H9 (cell line): Measurements from ENCODE around the gene TMEM97. TPM values are rescaled to one million over a fixed set of nuclear protein-coding genes. Genes with fewer than 3 reads are reported as not detected.

Source experiments
- DNase-seq: peaks from one replicate; pipeline ENCODE4 v3.0.0-alpha.2; 2017
- H2AFZ ChIP-seq: one replicate; pipeline ENCODE4 v1.6.1; 2013; ENCODE audit warnings: mild to moderate bottlenecking, low read length, control low read depth, moderate library complexity
- H2AK5ac ChIP-seq: 2 replicates; pipeline ENCODE4 v1.6.1; 2013; ENCODE audit warnings: low read length, control low read depth, mixed read lengths; ENCODE audit not compliant: insufficient read length
- H2BK120ac ChIP-seq: one replicate; pipeline ENCODE4 v1.6.1; 2013; ENCODE audit warnings: low read depth, mild to moderate bottlenecking, low read length, control low read depth, inconsistent platforms; ENCODE audit not compliant: poor library complexity, severe bottlenecking
- H2BK12ac ChIP-seq: 2 replicates; pipeline ENCODE4 v1.6.1; 2013; ENCODE audit warnings: low read length, control low read depth, mixed read lengths, low read depth; ENCODE audit not compliant: insufficient read length
- H2BK15ac ChIP-seq: 2 replicates; pipeline ENCODE4 v1.6.1; 2013; ENCODE audit warnings: low read depth, low read length, control low read depth
- H2BK20ac ChIP-seq: one replicate; pipeline ENCODE4 v1.6.1; 2013; ENCODE audit warnings: low read depth, mild to moderate bottlenecking, low read length, control low read depth, inconsistent platforms; ENCODE audit not compliant: poor library complexity, severe bottlenecking
- H2BK5ac ChIP-seq: 2 replicates; pipeline ENCODE4 v1.6.1; 2013; ENCODE audit warnings: low read length, control low read depth, mixed read lengths; ENCODE audit not compliant: insufficient read length
- H3K14ac ChIP-seq: 2 replicates; pipeline ENCODE4 v1.6.1; 2013; ENCODE audit warnings: low read length, control low read depth; ENCODE audit not compliant: insufficient read depth
- H3K18ac ChIP-seq: 2 replicates; pipeline ENCODE4 v1.6.1; 2013; ENCODE audit warnings: low read depth, mild to moderate bottlenecking, mixed read lengths, low read length, control low read depth; ENCODE audit not compliant: insufficient read length
- H3K23ac ChIP-seq: 2 replicates; pipeline ENCODE4 v1.6.1; 2013; ENCODE audit warnings: low read length, control low read depth, mixed read lengths, low read depth; ENCODE audit not compliant: insufficient read length
- H3K23me2 ChIP-seq: 2 replicates; pipeline ENCODE4 v1.6.1; 2013; ENCODE audit warnings: low read depth, mild to moderate bottlenecking, mixed read lengths, low read length, control low read depth; ENCODE audit not compliant: insufficient read length, poor library complexity, severe bottlenecking
- H3K27ac ChIP-seq: 2 replicates; pipeline ENCODE4 v1.5.1; 2013; ENCODE audit warnings: low read length, control low read depth, mixed read lengths, low read depth; ENCODE audit not compliant: insufficient read length
- H3K27me3 ChIP-seq: 2 replicates; pipeline ENCODE4 v1.6.1; 2013; ENCODE audit warnings: low read length, control low read depth, inconsistent platforms; ENCODE audit not compliant: insufficient read depth
- H3K4ac ChIP-seq: 2 replicates; pipeline ENCODE4 v1.6.1; 2013; ENCODE audit warnings: low read depth, mild to moderate bottlenecking, control low read depth, inconsistent platforms, low read length, moderate library complexity
- H3K4me1 ChIP-seq: 2 replicates; pipeline ENCODE4 v1.6.1; 2013; ENCODE audit warnings: low read length, control low read depth, inconsistent platforms; ENCODE audit not compliant: insufficient read depth
- H3K4me2 ChIP-seq: 2 replicates; pipeline ENCODE4 v1.6.1; 2013; ENCODE audit warnings: low read length, control low read depth, mixed read lengths; ENCODE audit not compliant: insufficient read length, insufficient read depth
- H3K56ac ChIP-seq: 2 replicates; pipeline ENCODE4 v1.6.1; 2013; ENCODE audit warnings: low read depth, mild to moderate bottlenecking, mixed read lengths, low read length, control low read depth; ENCODE audit not compliant: insufficient read length
- H3K79me1 ChIP-seq: 2 replicates; pipeline ENCODE4 v1.6.1; 2013; ENCODE audit warnings: low read depth, mild to moderate bottlenecking, moderate library complexity, low read length, control low read depth, inconsistent platforms; ENCODE audit not compliant: insufficient read depth, poor library complexity, severe bottlenecking
- H3K79me2 ChIP-seq: 2 replicates; pipeline ENCODE4 v1.6.1; 2013; ENCODE audit warnings: low read length, control low read depth, inconsistent platforms; ENCODE audit not compliant: insufficient read depth
- H3K9ac ChIP-seq: 2 replicates; pipeline ENCODE4 v1.6.1; 2013; ENCODE audit warnings: low read length, control low read depth, mixed read lengths; ENCODE audit not compliant: insufficient read length; ENCODE audit errors: extremely low read depth
- H3K9me3 ChIP-seq: one replicate; pipeline ENCODE4 v1.6.1; 2013; ENCODE audit warnings: low read depth, low read length, inconsistent platforms; ENCODE audit not compliant: control insufficient read depth
- H3T11ph ChIP-seq: one replicate; pipeline ENCODE4 v1.6.1; 2013; ENCODE audit warnings: mild to moderate bottlenecking, low read length, control low read depth, inconsistent platforms
- H4K20me1 ChIP-seq: one replicate; pipeline ENCODE4 v1.6.1; 2013; ENCODE audit not compliant: control insufficient read depth, insufficient read length, insufficient read depth
- H4K5ac ChIP-seq: 2 replicates; pipeline ENCODE4 v1.6.1; 2013; ENCODE audit warnings: low read depth, mild to moderate bottlenecking, mixed read lengths, low read length, control low read depth; ENCODE audit not compliant: insufficient read length
- H4K8ac ChIP-seq: replicated peaks from 2 replicates; pipeline ENCODE4 v1.6.1; 2013; ENCODE audit warnings: low read length, control low read depth, mixed read lengths, low read depth; ENCODE audit not compliant: insufficient read length
- H4K91ac ChIP-seq: 2 replicates; pipeline ENCODE4 v1.6.1; 2013; ENCODE audit warnings: low read depth, mild to moderate bottlenecking, moderate library complexity, mixed read lengths, low read length, control low read depth; ENCODE audit not compliant: insufficient read length
- H3K27ac Mint-ChIP-seq, 3 experiments: 2 replicates in 2 of 3; 3 replicates in 1 of 3; pipeline ENCODE4 v1.8.0; 2020 to 2021; ENCODE audit warnings: mixed read lengths in 3 of 3, mild to moderate bottlenecking in 1 of 3, moderate library complexity in 1 of 3
- H3K27me3 Mint-ChIP-seq: 2 replicates; pipeline ENCODE4 v1.8.0; 2021; ENCODE audit warnings: low read depth, mild to moderate bottlenecking, moderate library complexity, mixed read lengths
- H3K36me3 Mint-ChIP-seq, 3 experiments: 2 replicates in 2 of 3; 3 replicates in 1 of 3; pipeline ENCODE4 v1.8.0; 2020 to 2021; ENCODE audit warnings: low read depth in 3 of 3, mixed read lengths in 3 of 3; ENCODE audit not compliant: insufficient read depth in 1 of 3
- H3K4me1 Mint-ChIP-seq, 2 experiments: 2 replicates each; pipeline ENCODE4 v1.8.0; 2020; ENCODE audit warnings: mixed read lengths in 2 of 2
- H3K4me3 Mint-ChIP-seq, 2 experiments: 2 replicates in 1 of 2; 3 replicates in 1 of 2; pipeline ENCODE4 v1.8.0; 2020 to 2021; ENCODE audit warnings: mild to moderate bottlenecking in 2 of 2, mixed read lengths in 2 of 2, moderate library complexity in 1 of 2
- H3K9me3 Mint-ChIP-seq, 2 experiments: 2 replicates in 1 of 2; 3 replicates in 1 of 2; pipeline ENCODE4 v1.8.0; 2020; ENCODE audit warnings: mild to moderate bottlenecking in 2 of 2, mixed read lengths in 2 of 2, moderate library complexity in 1 of 2
- CTCF ChIP-seq: fragments of 200-600 bp; sonication (generic); conservative IDR thresholded peaks from 3 replicates; pipeline ENCODE4 v1.8.0; 2021; ENCODE audit warnings: antibody characterized with exemption, mild to moderate bottlenecking
- WGBS: extraction: QIAGEN DNeasy Blood & Tissue Kit; methylation state at CpG from one replicate; pipeline ENCODE4 v1.1.7; 2013; ENCODE audit warnings: missing lambda C conversion rate, low lambda C conversion rate, mixed read lengths; ENCODE audit not compliant: insufficient read length; ENCODE audit errors: extremely low coverage; 5-methylcytosine and 5-hydroxymethylcytosine counted together
- total RNA-seq: library from RNA; stranded (reverse); gene quantifications from 2 replicates; pipeline ENCODE4 v1.2.1, GENCODE V29; 2021

Gene TMEM97
- total RNA-seq, 1 experiment from 2014 or later, result 116 TPM

GRCh38 chr17:28369684-28370034, 50.7 kb downstream of the TMEM97 start:
- Histone ChIP-seq H2BK120ac (no peak overlapping the region), H3K9ac (no peak overlapping the region), H4K8ac (no peak overlapping the region), H3K27ac (no peak overlapping the region), H4K20me1 (peaks cover 2% of the 10 kb centered on the region), H4K91ac (no peak overlapping the region), H2BK12ac (no peak overlapping the region), H3K14ac (no peak overlapping the region), H3K4ac (no peak overlapping the region), H3T11ph (no peak overlapping the region), H3K56ac (no peak overlapping the region), H3K9me3 (no peaks in the 10 kb centered on the region), H3K79me2 (no peaks in the 10 kb centered on the region), H3K18ac (no peak overlapping the region), H3K27me3 (peaks cover 12% of the 10 kb centered on the region; the same call in 1 of the 2 replicates), H2BK5ac (no peak overlapping the region), H3K23me2 (peaks cover 10% of the 10 kb centered on the region), H2BK20ac (no peak overlapping the region), H3K79me1 (no peaks in the 10 kb centered on the region), H3K23ac (no peak overlapping the region), H2AFZ (no peak overlapping the region), H3K4me1 (peaks cover 2% of the 10 kb centered on the region; the same call in 1 of the 2 replicates), H3K4me2 (no peak overlapping the region), H4K5ac (no peak overlapping the region), H2AK5ac (no peak overlapping the region), H2BK15ac (no peak overlapping the region)
- no CpG with 5 or more reads among the region's 10 CpGs for WGBS
- H3K36me3 Mint-ChIP-seq, result peaks cover 0 to 6% (median 2%) of the 10 kb centered on the region in 3 experiments; a peak in 3 of 7 replicates
- no peak overlapping the region for H3K4me3 Mint-ChIP-seq
- H3K4me1 Mint-ChIP-seq, result peaks cover 14 to 21% of the 10 kb centered on the region in 2 experiments
- peak; percentile 53 for DNase-seq
- H3K27me3 Mint-ChIP-seq, result peaks cover 27% of the 10 kb centered on the region
- no peaks in the 10 kb centered on the region; a peak in 2 of 5 replicates for H3K9me3 Mint-ChIP-seq
- no peak for TF ChIP-seq CTCF
- H3K27ac Mint-ChIP-seq, result no peak overlapping the region
